ENCODE data around the gene PGM1. TPM values are rescaled to one million over a fixed set of nuclear protein-coding genes. Genes with fewer than 3 reads are reported as not detected.
A peak's percentile ranks its signal among the peaks of the same experiment; 100 is the strongest.

The PGM1 gene
- total RNA-seq, 4 donors from 2014 or later: 49.4 to 73.9 (median 61.5) TPM

- H3K36me3 ChIP-seq: peaks cover 26 to 81% (median 57%) of the 10 kb centered on the region in 4 donors
- no peaks in the 10 kb centered on the region for H3K9me3 ChIP-seq
- no peaks in the 10 kb centered on the region for H3K27me3 ChIP-seq
- TF ChIP-seq EP300 (IDR thresholded peaks at IDR 0.05) (no peak), POLR2A (IDR thresholded peaks at IDR 0.05; ENCODE audit: low read depth) (no peak), POLR2AphosphoS5 (IDR thresholded peaks at IDR 0.05) (no peak), CTCF (IDR thresholded peaks at IDR 0.05) (no peak)
- intact Hi-C loops (cut with DNase I): no loop called here
- H3K4me1 ChIP-seq: no peaks in the 10 kb centered on the region
- WGBS: 93% methylated on average over 6 of the region's 6 CpGs
- no peak for DNase-seq (ENCODE audit: extremely low spot score)
- H3K27ac ChIP-seq (replicated peaks in 1 of 4): no peak overlapping the region
- H3K4me3 ChIP-seq: no peak overlapping the region
Measured at GRCh38 chr1:63651161-63651701, 58.0 kb downstream of the PGM1 start.

DNA sequence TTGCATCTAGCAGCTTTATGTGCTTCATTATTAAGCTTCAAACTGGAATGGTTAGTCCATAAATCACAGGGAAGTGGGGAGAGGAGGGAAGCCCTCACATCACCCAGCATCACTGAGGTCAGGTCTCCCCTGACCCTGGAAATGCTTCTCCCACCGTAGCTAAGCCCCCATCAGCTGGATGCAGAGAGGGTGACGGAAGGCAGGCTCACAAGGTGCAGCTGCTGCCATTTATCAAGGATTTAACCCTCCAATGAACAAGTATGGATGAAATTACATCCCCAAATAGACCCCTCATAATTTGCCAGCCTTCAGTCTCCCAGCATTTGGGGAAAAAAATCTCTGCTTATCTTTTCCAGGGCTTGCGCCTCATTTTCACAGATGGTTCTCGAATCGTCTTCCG, 60.8 kb downstream of the PGM1 start:
- WGBS: 93% methylated on average over 6 of the region's 6 CpGs
- no peaks in the 10 kb centered on the region for H3K4me1 ChIP-seq
- H3K4me3 ChIP-seq: no peak overlapping the region
- TF ChIP-seq POLR2AphosphoS5 (IDR thresholded peaks at IDR 0.05) (no peak), CTCF (IDR thresholded peaks at IDR 0.05) (no peak)
- H3K9me3 ChIP-seq: no peaks in the 10 kb centered on the region
- DNase-seq (ENCODE audit: extremely low spot score): no peak
- intact Hi-C loops (cut with DNase I): no loop called here
- no peaks in the 10 kb centered on the region for H3K27me3 ChIP-seq
- no peak overlapping the region for H3K27ac ChIP-seq (replicated peaks in 1 of 4)
- peaks cover 20 to 77% (median 54%) of the 10 kb centered on the region in 4 donors for H3K36me3 ChIP-seq

- 93% methylated on average over 7 of the region's 7 CpGs for WGBS
- Histone ChIP-seq H3K27me3 (no peaks in the 10 kb centered on the region), H3K27ac (replicated peaks in 1 of 4) (no peak overlapping the region), H3K9me3 (no peaks in the 10 kb centered on the region), H3K36me3 (peaks cover 6 to 59% (median 32%) of the 10 kb centered on the region in 4 donors), H3K4me3 (no peak overlapping the region), H3K4me1 (peaks cover 0 to 5% (median 0%) of the 10 kb centered on the region in 4 donors)
- no peak for DNase-seq (ENCODE audit: extremely low spot score)
- intact Hi-C loops (cut with DNase I): no loop called here
- no peak for TF ChIP-seq CTCF (IDR thresholded peaks at IDR 0.05)
- no peak for TF ChIP-seq EP300 (IDR thresholded peaks at IDR 0.05)
- TF ChIP-seq POLR2A (IDR thresholded peaks at IDR 0.05; ENCODE audit: low read depth): no peak
- TF ChIP-seq POLR2AphosphoS5 (IDR thresholded peaks at IDR 0.05): no peak
Measured at GRCh38 chr1:63659448-63659847, 66.2 kb downstream of the PGM1 start.

DNA sequence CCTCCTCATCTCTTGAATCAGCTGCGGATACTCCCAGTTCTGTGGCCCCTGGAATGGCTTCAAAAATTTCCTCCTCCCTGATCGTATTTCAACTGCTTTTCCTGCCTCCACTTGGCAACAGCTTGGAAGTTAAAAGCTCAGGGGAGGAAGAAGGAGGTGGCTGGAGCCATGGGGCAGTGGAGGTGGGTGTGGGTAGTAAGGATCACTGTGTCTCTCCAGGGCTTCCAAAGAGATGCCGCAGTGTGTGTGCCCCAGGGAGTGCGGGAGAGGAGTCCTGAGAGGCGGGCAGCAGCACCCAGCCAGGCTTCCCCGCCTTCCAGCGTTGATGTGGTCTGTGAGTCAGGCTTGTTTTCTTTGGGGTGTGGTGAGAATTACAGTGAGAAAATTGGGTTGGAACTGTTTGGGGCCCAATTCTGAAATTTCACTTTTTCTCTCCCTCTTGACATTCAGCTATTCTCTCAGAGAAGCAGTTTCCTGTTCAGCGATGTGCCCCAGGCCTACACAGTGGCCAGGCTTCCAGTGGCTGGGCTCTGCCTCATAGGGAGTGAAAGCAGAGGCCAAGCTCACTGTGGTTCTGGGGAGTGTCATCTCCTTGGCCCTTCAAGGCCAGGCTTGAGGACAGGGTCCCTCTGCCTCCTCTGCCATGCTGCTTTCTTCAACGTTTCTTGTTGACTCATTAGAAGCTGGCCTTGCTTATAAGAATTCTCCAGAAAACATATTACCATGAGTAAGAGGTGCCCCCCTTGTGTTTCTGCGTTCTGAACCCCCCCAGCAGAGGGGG, 69.0 kb downstream of the PGM1 start:
- H3K36me3 ChIP-seq: peaks cover 5 to 31% (median 20%) of the 10 kb centered on the region in 4 donors
- intact Hi-C loops (cut with DNase I): no loop called here
- DNase-seq (ENCODE audit: extremely low spot score): no peak
- WGBS: 72% methylated on average over 10 of the region's 10 CpGs
- TF ChIP-seq EP300 (IDR thresholded peaks at IDR 0.05): no peak
- TF ChIP-seq POLR2A (IDR thresholded peaks at IDR 0.05; ENCODE audit: low read depth): no peak
- TF ChIP-seq CTCF (IDR thresholded peaks at IDR 0.05): no peak
- TF ChIP-seq POLR2AphosphoS5 (IDR thresholded peaks at IDR 0.05): no peak
- H3K9me3 ChIP-seq: peaks cover 0 to 11% (median 3%) of the 10 kb centered on the region in 4 donors
- no peaks in the 10 kb centered on the region for H3K27me3 ChIP-seq
- peak overlapping the region; percentile 42 to 57 (median 48) for H3K27ac ChIP-seq (replicated peaks in 1 of 4)
- H3K4me3 ChIP-seq: no peak overlapping the region
- peaks cover 0 to 5% (median 0%) of the 10 kb centered on the region in 4 donors for H3K4me1 ChIP-seq
